H9 (cell line): ENCODE measurements around the gene SLC25A22. TPM values are rescaled to one million over a fixed set of nuclear protein-coding genes. Genes with fewer than 3 reads are reported as not detected.

ENCODE experiments used
- DNase-seq: peaks from one replicate; pipeline ENCODE4 v3.0.0-alpha.2; 2017
- H2AFZ ChIP-seq: one replicate; pipeline ENCODE4 v1.6.1; 2013; ENCODE audit warnings: mild to moderate bottlenecking, low read length, control low read depth, moderate library complexity
- H2AK5ac ChIP-seq: 2 replicates; pipeline ENCODE4 v1.6.1; 2013; ENCODE audit warnings: low read length, control low read depth, mixed read lengths; ENCODE audit not compliant: insufficient read length
- H2BK120ac ChIP-seq: one replicate; pipeline ENCODE4 v1.6.1; 2013; ENCODE audit warnings: low read depth, mild to moderate bottlenecking, low read length, control low read depth, inconsistent platforms; ENCODE audit not compliant: poor library complexity, severe bottlenecking
- H2BK12ac ChIP-seq: 2 replicates; pipeline ENCODE4 v1.6.1; 2013; ENCODE audit warnings: low read length, control low read depth, mixed read lengths, low read depth; ENCODE audit not compliant: insufficient read length
- H2BK15ac ChIP-seq: 2 replicates; pipeline ENCODE4 v1.6.1; 2013; ENCODE audit warnings: low read depth, low read length, control low read depth
- H2BK20ac ChIP-seq: one replicate; pipeline ENCODE4 v1.6.1; 2013; ENCODE audit warnings: low read depth, mild to moderate bottlenecking, low read length, control low read depth, inconsistent platforms; ENCODE audit not compliant: poor library complexity, severe bottlenecking
- H2BK5ac ChIP-seq: 2 replicates; pipeline ENCODE4 v1.6.1; 2013; ENCODE audit warnings: low read length, control low read depth, mixed read lengths; ENCODE audit not compliant: insufficient read length
- H3K14ac ChIP-seq: 2 replicates; pipeline ENCODE4 v1.6.1; 2013; ENCODE audit warnings: low read length, control low read depth; ENCODE audit not compliant: insufficient read depth
- H3K18ac ChIP-seq: 2 replicates; pipeline ENCODE4 v1.6.1; 2013; ENCODE audit warnings: low read depth, mild to moderate bottlenecking, mixed read lengths, low read length, control low read depth; ENCODE audit not compliant: insufficient read length
- H3K23ac ChIP-seq: 2 replicates; pipeline ENCODE4 v1.6.1; 2013; ENCODE audit warnings: low read length, control low read depth, mixed read lengths, low read depth; ENCODE audit not compliant: insufficient read length
- H3K23me2 ChIP-seq: 2 replicates; pipeline ENCODE4 v1.6.1; 2013; ENCODE audit warnings: low read depth, mild to moderate bottlenecking, mixed read lengths, low read length, control low read depth; ENCODE audit not compliant: insufficient read length, poor library complexity, severe bottlenecking
- H3K27ac ChIP-seq: 2 replicates; pipeline ENCODE4 v1.5.1; 2013; ENCODE audit warnings: low read length, control low read depth, mixed read lengths, low read depth; ENCODE audit not compliant: insufficient read length
- H3K27me3 ChIP-seq: 2 replicates; pipeline ENCODE4 v1.6.1; 2013; ENCODE audit warnings: low read length, control low read depth, inconsistent platforms; ENCODE audit not compliant: insufficient read depth
- H3K4ac ChIP-seq: 2 replicates; pipeline ENCODE4 v1.6.1; 2013; ENCODE audit warnings: low read depth, mild to moderate bottlenecking, control low read depth, inconsistent platforms, low read length, moderate library complexity
- H3K4me1 ChIP-seq: 2 replicates; pipeline ENCODE4 v1.6.1; 2013; ENCODE audit warnings: low read length, control low read depth, inconsistent platforms; ENCODE audit not compliant: insufficient read depth
- H3K4me2 ChIP-seq: 2 replicates; pipeline ENCODE4 v1.6.1; 2013; ENCODE audit warnings: low read length, control low read depth, mixed read lengths; ENCODE audit not compliant: insufficient read length, insufficient read depth
- H3K56ac ChIP-seq: 2 replicates; pipeline ENCODE4 v1.6.1; 2013; ENCODE audit warnings: low read depth, mild to moderate bottlenecking, mixed read lengths, low read length, control low read depth; ENCODE audit not compliant: insufficient read length
- H3K79me1 ChIP-seq: 2 replicates; pipeline ENCODE4 v1.6.1; 2013; ENCODE audit warnings: low read depth, mild to moderate bottlenecking, moderate library complexity, low read length, control low read depth, inconsistent platforms; ENCODE audit not compliant: insufficient read depth, poor library complexity, severe bottlenecking
- H3K79me2 ChIP-seq: 2 replicates; pipeline ENCODE4 v1.6.1; 2013; ENCODE audit warnings: low read length, control low read depth, inconsistent platforms; ENCODE audit not compliant: insufficient read depth
- H3K9ac ChIP-seq: 2 replicates; pipeline ENCODE4 v1.6.1; 2013; ENCODE audit warnings: low read length, control low read depth, mixed read lengths; ENCODE audit not compliant: insufficient read length; ENCODE audit errors: extremely low read depth
- H3K9me3 ChIP-seq: one replicate; pipeline ENCODE4 v1.6.1; 2013; ENCODE audit warnings: low read depth, low read length, inconsistent platforms; ENCODE audit not compliant: control insufficient read depth
- H3T11ph ChIP-seq: one replicate; pipeline ENCODE4 v1.6.1; 2013; ENCODE audit warnings: mild to moderate bottlenecking, low read length, control low read depth, inconsistent platforms
- H4K20me1 ChIP-seq: one replicate; pipeline ENCODE4 v1.6.1; 2013; ENCODE audit not compliant: control insufficient read depth, insufficient read length, insufficient read depth
- H4K5ac ChIP-seq: 2 replicates; pipeline ENCODE4 v1.6.1; 2013; ENCODE audit warnings: low read depth, mild to moderate bottlenecking, mixed read lengths, low read length, control low read depth; ENCODE audit not compliant: insufficient read length
- H4K8ac ChIP-seq: replicated peaks from 2 replicates; pipeline ENCODE4 v1.6.1; 2013; ENCODE audit warnings: low read length, control low read depth, mixed read lengths, low read depth; ENCODE audit not compliant: insufficient read length
- H4K91ac ChIP-seq: 2 replicates; pipeline ENCODE4 v1.6.1; 2013; ENCODE audit warnings: low read depth, mild to moderate bottlenecking, moderate library complexity, mixed read lengths, low read length, control low read depth; ENCODE audit not compliant: insufficient read length
- H3K27ac Mint-ChIP-seq, 3 experiments: 2 replicates in 2 of 3; 3 replicates in 1 of 3; pipeline ENCODE4 v1.8.0; 2020 to 2021; ENCODE audit warnings: mixed read lengths in 3 of 3, mild to moderate bottlenecking in 1 of 3, moderate library complexity in 1 of 3
- H3K27me3 Mint-ChIP-seq: 2 replicates; pipeline ENCODE4 v1.8.0; 2021; ENCODE audit warnings: low read depth, mild to moderate bottlenecking, moderate library complexity, mixed read lengths
- H3K36me3 Mint-ChIP-seq, 3 experiments: 2 replicates in 2 of 3; 3 replicates in 1 of 3; pipeline ENCODE4 v1.8.0; 2020 to 2021; ENCODE audit warnings: low read depth in 3 of 3, mixed read lengths in 3 of 3; ENCODE audit not compliant: insufficient read depth in 1 of 3
- H3K4me1 Mint-ChIP-seq, 2 experiments: 2 replicates each; pipeline ENCODE4 v1.8.0; 2020; ENCODE audit warnings: mixed read lengths in 2 of 2
- H3K4me3 Mint-ChIP-seq, 2 experiments: 2 replicates in 1 of 2; 3 replicates in 1 of 2; pipeline ENCODE4 v1.8.0; 2020 to 2021; ENCODE audit warnings: mild to moderate bottlenecking in 2 of 2, mixed read lengths in 2 of 2, moderate library complexity in 1 of 2
- H3K9me3 Mint-ChIP-seq, 2 experiments: 2 replicates in 1 of 2; 3 replicates in 1 of 2; pipeline ENCODE4 v1.8.0; 2020; ENCODE audit warnings: mild to moderate bottlenecking in 2 of 2, mixed read lengths in 2 of 2, moderate library complexity in 1 of 2
- WGBS: extraction: QIAGEN DNeasy Blood & Tissue Kit; methylation state at CpG from one replicate; pipeline ENCODE4 v1.1.7; 2013; ENCODE audit warnings: missing lambda C conversion rate, low lambda C conversion rate, mixed read lengths; ENCODE audit not compliant: insufficient read length; ENCODE audit errors: extremely low coverage; 5-methylcytosine and 5-hydroxymethylcytosine counted together
- total RNA-seq: library from RNA; stranded (reverse); gene quantifications from 2 replicates; pipeline ENCODE4 v1.2.1, GENCODE V29; 2021
- TF ChIP-seq, protein P1 (sequence below): fragments of 200-600 bp; sonication (generic); conservative IDR thresholded peaks from 3 replicates; pipeline ENCODE4 v1.8.0; 2021; ENCODE audit warnings: antibody characterized with exemption, mild to moderate bottlenecking

SLC25A22 gene
- total RNA-seq, 1 experiment from 2014 or later, result 51.9 TPM

DNA sequence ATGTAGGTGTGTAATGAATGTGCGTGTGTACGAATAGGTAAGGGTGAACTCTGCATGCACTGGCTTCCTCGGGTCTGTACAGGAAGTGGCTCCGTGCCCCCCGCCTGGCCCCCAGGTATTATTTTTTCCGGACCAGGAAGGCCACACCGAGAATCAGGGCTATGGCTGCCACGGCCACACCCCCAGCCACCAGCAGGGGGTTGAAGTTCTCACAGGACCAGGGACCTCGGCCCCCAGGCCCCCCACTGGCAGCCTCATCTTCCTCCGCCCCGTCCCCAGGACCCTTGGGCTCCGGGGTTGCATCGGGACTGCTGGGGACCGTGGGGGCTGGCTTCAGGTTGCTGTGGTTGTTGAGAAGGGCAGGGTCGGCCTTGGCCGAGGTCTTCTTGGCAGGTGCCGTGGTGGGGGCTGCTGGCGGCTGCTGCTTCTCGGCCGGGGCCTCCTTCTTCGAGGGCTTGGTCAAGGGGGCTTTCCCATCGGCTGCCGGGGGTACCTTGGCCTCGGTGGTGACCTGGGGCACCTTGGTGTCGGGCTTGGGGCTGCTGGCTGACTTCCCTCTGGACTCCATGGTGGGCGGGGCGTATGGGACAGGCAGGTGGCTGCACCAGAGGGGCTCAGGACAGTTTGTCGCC lies 10.0 kb downstream of the SLC25A22 start:
- Histone ChIP-seq H2BK5ac (no peak overlapping the region), H2AFZ (no peak overlapping the region), H3K23ac (no peak overlapping the region), H3K14ac (no peak overlapping the region), H3K27ac (no peak overlapping the region), H3K9ac (no peak overlapping the region), H3K4ac (no peak overlapping the region), H2BK15ac (no peak overlapping the region), H3K23me2 (peaks cover 4% of the 10 kb centered on the region), H4K20me1 (no peaks in the 10 kb centered on the region), H4K5ac (no peak overlapping the region), H3K18ac (no peak overlapping the region), H2BK12ac (no peak overlapping the region), H3T11ph (no peak overlapping the region), H3K27me3 (no peaks in the 10 kb centered on the region), H2BK20ac (no peak overlapping the region), H3K79me2 (no peaks in the 10 kb centered on the region), H3K4me1 (peaks cover 2% of the 10 kb centered on the region; the same call in 1 of the 2 replicates), H3K56ac (no peak overlapping the region), H2BK120ac (no peak overlapping the region), H3K9me3 (no peaks in the 10 kb centered on the region), H4K91ac (no peak overlapping the region), H2AK5ac (no peak overlapping the region), H4K8ac (no peak overlapping the region), H3K4me2 (no peak overlapping the region), H3K79me1 (no peaks in the 10 kb centered on the region)
- Mint-ChIP-seq H3K4me3 (peak overlapping the region in 1 of 2 experiments; percentile 25; a peak in 1 of 5 replicates), H3K36me3 (peaks cover 3 to 14% (median 4%) of the 10 kb centered on the region in 3 experiments; a peak in 5 of 7 replicates), H3K27me3 (peaks cover 10% of the 10 kb centered on the region), H3K4me1 (peaks cover 14 to 35% of the 10 kb centered on the region in 2 experiments), H3K9me3 (no peaks in the 10 kb centered on the region), H3K27ac (no peak overlapping the region)
- TF ChIP-seq, protein P1, sequence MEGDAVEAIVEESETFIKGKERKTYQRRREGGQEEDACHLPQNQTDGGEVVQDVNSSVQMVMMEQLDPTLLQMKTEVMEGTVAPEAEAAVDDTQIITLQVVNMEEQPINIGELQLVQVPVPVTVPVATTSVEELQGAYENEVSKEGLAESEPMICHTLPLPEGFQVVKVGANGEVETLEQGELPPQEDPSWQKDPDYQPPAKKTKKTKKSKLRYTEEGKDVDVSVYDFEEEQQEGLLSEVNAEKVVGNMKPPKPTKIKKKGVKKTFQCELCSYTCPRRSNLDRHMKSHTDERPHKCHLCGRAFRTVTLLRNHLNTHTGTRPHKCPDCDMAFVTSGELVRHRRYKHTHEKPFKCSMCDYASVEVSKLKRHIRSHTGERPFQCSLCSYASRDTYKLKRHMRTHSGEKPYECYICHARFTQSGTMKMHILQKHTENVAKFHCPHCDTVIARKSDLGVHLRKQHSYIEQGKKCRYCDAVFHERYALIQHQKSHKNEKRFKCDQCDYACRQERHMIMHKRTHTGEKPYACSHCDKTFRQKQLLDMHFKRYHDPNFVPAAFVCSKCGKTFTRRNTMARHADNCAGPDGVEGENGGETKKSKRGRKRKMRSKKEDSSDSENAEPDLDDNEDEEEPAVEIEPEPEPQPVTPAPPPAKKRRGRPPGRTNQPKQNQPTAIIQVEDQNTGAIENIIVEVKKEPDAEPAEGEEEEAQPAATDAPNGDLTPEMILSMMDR, result no peak
- no peak for DNase-seq
- no CpG with 5 or more reads among the region's 28 CpGs for WGBS
